NCI-H82 treated with DMSO at 0.1 percent for 48 hours (cell line): Measurements from ENCODE around the gene CTXND1.

Experiments
- DNase-seq: peaks from one replicate; lab custom pipeline; 2025; ENCODE audit not compliant: unreplicated experiment; lab: John Stamatoyannopoulos, UW

CTXND1 gene

GRCh38 chr15:80210611-80211573 is 41.1 kb downstream of the CTXND1 start:
- no peak for DNase-seq

- no peak for DNase-seq
Measured at GRCh38 chr15:80208758-80209734, 43.0 kb downstream of the CTXND1 start.

- no peak for DNase-seq
Measured at GRCh38 chr15:80207887-80208286, 44.1 kb downstream of the CTXND1 start.

- no peak for DNase-seq
Measured at GRCh38 chr15:80204231-80204630, 47.8 kb downstream of the CTXND1 start.

- DNase-seq: no peak
Measured at GRCh38 chr15:80203361-80203885, 48.6 kb downstream of the CTXND1 start.

- DNase-seq: no peak
Measured at GRCh38 chr15:80202641-80203360, 49.2 kb downstream of the CTXND1 start.

- DNase-seq: no peak
Measured at GRCh38 chr15:80202016-80202315, 50.0 kb downstream of the CTXND1 start.

GRCh38 chr15:80201256-80202015 is 50.6 kb downstream of the CTXND1 start:
- no peak for DNase-seq

GRCh38 chr15:80199869-80200268 is 52.1 kb downstream of the CTXND1 start:
- DNase-seq: no peak

- no peak for DNase-seq
Measured at GRCh38 chr15:80199366-80199765, 52.6 kb downstream of the CTXND1 start.

GRCh38 chr15:80194914-80195313 is 57.1 kb downstream of the CTXND1 start:
- no peak for DNase-seq

- no peak for DNase-seq
Measured at GRCh38 chr15:80194186-80194585, 57.8 kb downstream of the CTXND1 start.

- no peak for DNase-seq
Measured at GRCh38 chr15:80191897-80192595, 60.0 kb downstream of the CTXND1 start.

GRCh38 chr15:80191198-80191597 is 60.8 kb downstream of the CTXND1 start:
- DNase-seq: no peak

- DNase-seq: peak; percentile 36
Measured at GRCh38 chr15:80188251-80188650, 63.8 kb downstream of the CTXND1 start.

GRCh38 chr15:80186597-80186996 is 65.4 kb downstream of the CTXND1 start:
- no peak for DNase-seq

GRCh38 chr15:80186066-80186465 is 65.9 kb downstream of the CTXND1 start:
- DNase-seq: no peak

- DNase-seq: no peak
Measured at GRCh38 chr15:80185152-80185551, 66.9 kb downstream of the CTXND1 start.

- DNase-seq: no peak
Measured at GRCh38 chr15:80184554-80184953, 67.5 kb downstream of the CTXND1 start.

- no peak for DNase-seq
Measured at GRCh38 chr15:80183886-80184285, 68.1 kb downstream of the CTXND1 start.
